H9 (cell line): ENCODE data around the gene KCTD21. TPM values are rescaled to one million over a fixed set of nuclear protein-coding genes. Genes with fewer than 3 reads are reported as not detected.

Source experiments
- DNase-seq: peaks from one replicate; pipeline ENCODE4 v3.0.0-alpha.2; 2017
- H2AFZ ChIP-seq: one replicate; pipeline ENCODE4 v1.6.1; 2013; ENCODE audit warnings: mild to moderate bottlenecking, low read length, control low read depth, moderate library complexity
- H2AK5ac ChIP-seq: 2 replicates; pipeline ENCODE4 v1.6.1; 2013; ENCODE audit warnings: low read length, control low read depth, mixed read lengths; ENCODE audit not compliant: insufficient read length
- H2BK120ac ChIP-seq: one replicate; pipeline ENCODE4 v1.6.1; 2013; ENCODE audit warnings: low read depth, mild to moderate bottlenecking, low read length, control low read depth, inconsistent platforms; ENCODE audit not compliant: poor library complexity, severe bottlenecking
- H2BK12ac ChIP-seq: 2 replicates; pipeline ENCODE4 v1.6.1; 2013; ENCODE audit warnings: low read length, control low read depth, mixed read lengths, low read depth; ENCODE audit not compliant: insufficient read length
- H2BK15ac ChIP-seq: 2 replicates; pipeline ENCODE4 v1.6.1; 2013; ENCODE audit warnings: low read depth, low read length, control low read depth
- H2BK20ac ChIP-seq: one replicate; pipeline ENCODE4 v1.6.1; 2013; ENCODE audit warnings: low read depth, mild to moderate bottlenecking, low read length, control low read depth, inconsistent platforms; ENCODE audit not compliant: poor library complexity, severe bottlenecking
- H2BK5ac ChIP-seq: 2 replicates; pipeline ENCODE4 v1.6.1; 2013; ENCODE audit warnings: low read length, control low read depth, mixed read lengths; ENCODE audit not compliant: insufficient read length
- H3K14ac ChIP-seq: 2 replicates; pipeline ENCODE4 v1.6.1; 2013; ENCODE audit warnings: low read length, control low read depth; ENCODE audit not compliant: insufficient read depth
- H3K18ac ChIP-seq: 2 replicates; pipeline ENCODE4 v1.6.1; 2013; ENCODE audit warnings: low read depth, mild to moderate bottlenecking, mixed read lengths, low read length, control low read depth; ENCODE audit not compliant: insufficient read length
- H3K23ac ChIP-seq: 2 replicates; pipeline ENCODE4 v1.6.1; 2013; ENCODE audit warnings: low read length, control low read depth, mixed read lengths, low read depth; ENCODE audit not compliant: insufficient read length
- H3K23me2 ChIP-seq: 2 replicates; pipeline ENCODE4 v1.6.1; 2013; ENCODE audit warnings: low read depth, mild to moderate bottlenecking, mixed read lengths, low read length, control low read depth; ENCODE audit not compliant: insufficient read length, poor library complexity, severe bottlenecking
- H3K27ac ChIP-seq: 2 replicates; pipeline ENCODE4 v1.5.1; 2013; ENCODE audit warnings: low read length, control low read depth, mixed read lengths, low read depth; ENCODE audit not compliant: insufficient read length
- H3K27me3 ChIP-seq: 2 replicates; pipeline ENCODE4 v1.6.1; 2013; ENCODE audit warnings: low read length, control low read depth, inconsistent platforms; ENCODE audit not compliant: insufficient read depth
- H3K4ac ChIP-seq: 2 replicates; pipeline ENCODE4 v1.6.1; 2013; ENCODE audit warnings: low read depth, mild to moderate bottlenecking, control low read depth, inconsistent platforms, low read length, moderate library complexity
- H3K4me1 ChIP-seq: 2 replicates; pipeline ENCODE4 v1.6.1; 2013; ENCODE audit warnings: low read length, control low read depth, inconsistent platforms; ENCODE audit not compliant: insufficient read depth
- H3K4me2 ChIP-seq: 2 replicates; pipeline ENCODE4 v1.6.1; 2013; ENCODE audit warnings: low read length, control low read depth, mixed read lengths; ENCODE audit not compliant: insufficient read length, insufficient read depth
- H3K56ac ChIP-seq: 2 replicates; pipeline ENCODE4 v1.6.1; 2013; ENCODE audit warnings: low read depth, mild to moderate bottlenecking, mixed read lengths, low read length, control low read depth; ENCODE audit not compliant: insufficient read length
- H3K79me1 ChIP-seq: 2 replicates; pipeline ENCODE4 v1.6.1; 2013; ENCODE audit warnings: low read depth, mild to moderate bottlenecking, moderate library complexity, low read length, control low read depth, inconsistent platforms; ENCODE audit not compliant: insufficient read depth, poor library complexity, severe bottlenecking
- H3K79me2 ChIP-seq: 2 replicates; pipeline ENCODE4 v1.6.1; 2013; ENCODE audit warnings: low read length, control low read depth, inconsistent platforms; ENCODE audit not compliant: insufficient read depth
- H3K9ac ChIP-seq: 2 replicates; pipeline ENCODE4 v1.6.1; 2013; ENCODE audit warnings: low read length, control low read depth, mixed read lengths; ENCODE audit not compliant: insufficient read length; ENCODE audit errors: extremely low read depth
- H3K9me3 ChIP-seq: one replicate; pipeline ENCODE4 v1.6.1; 2013; ENCODE audit warnings: low read depth, low read length, inconsistent platforms; ENCODE audit not compliant: control insufficient read depth
- H3T11ph ChIP-seq: one replicate; pipeline ENCODE4 v1.6.1; 2013; ENCODE audit warnings: mild to moderate bottlenecking, low read length, control low read depth, inconsistent platforms
- H4K20me1 ChIP-seq: one replicate; pipeline ENCODE4 v1.6.1; 2013; ENCODE audit not compliant: control insufficient read depth, insufficient read length, insufficient read depth
- H4K5ac ChIP-seq: 2 replicates; pipeline ENCODE4 v1.6.1; 2013; ENCODE audit warnings: low read depth, mild to moderate bottlenecking, mixed read lengths, low read length, control low read depth; ENCODE audit not compliant: insufficient read length
- H4K8ac ChIP-seq: replicated peaks from 2 replicates; pipeline ENCODE4 v1.6.1; 2013; ENCODE audit warnings: low read length, control low read depth, mixed read lengths, low read depth; ENCODE audit not compliant: insufficient read length
- H4K91ac ChIP-seq: 2 replicates; pipeline ENCODE4 v1.6.1; 2013; ENCODE audit warnings: low read depth, mild to moderate bottlenecking, moderate library complexity, mixed read lengths, low read length, control low read depth; ENCODE audit not compliant: insufficient read length
- H3K27ac Mint-ChIP-seq, 3 experiments: 2 replicates in 2 of 3; 3 replicates in 1 of 3; pipeline ENCODE4 v1.8.0; 2020 to 2021; ENCODE audit warnings: mixed read lengths in 3 of 3, mild to moderate bottlenecking in 1 of 3, moderate library complexity in 1 of 3
- H3K27me3 Mint-ChIP-seq: 2 replicates; pipeline ENCODE4 v1.8.0; 2021; ENCODE audit warnings: low read depth, mild to moderate bottlenecking, moderate library complexity, mixed read lengths
- H3K36me3 Mint-ChIP-seq, 3 experiments: 2 replicates in 2 of 3; 3 replicates in 1 of 3; pipeline ENCODE4 v1.8.0; 2020 to 2021; ENCODE audit warnings: low read depth in 3 of 3, mixed read lengths in 3 of 3; ENCODE audit not compliant: insufficient read depth in 1 of 3
- H3K4me1 Mint-ChIP-seq, 2 experiments: 2 replicates each; pipeline ENCODE4 v1.8.0; 2020; ENCODE audit warnings: mixed read lengths in 2 of 2
- H3K4me3 Mint-ChIP-seq, 2 experiments: 2 replicates in 1 of 2; 3 replicates in 1 of 2; pipeline ENCODE4 v1.8.0; 2020 to 2021; ENCODE audit warnings: mild to moderate bottlenecking in 2 of 2, mixed read lengths in 2 of 2, moderate library complexity in 1 of 2
- H3K9me3 Mint-ChIP-seq, 2 experiments: 2 replicates in 1 of 2; 3 replicates in 1 of 2; pipeline ENCODE4 v1.8.0; 2020; ENCODE audit warnings: mild to moderate bottlenecking in 2 of 2, mixed read lengths in 2 of 2, moderate library complexity in 1 of 2
- CTCF ChIP-seq: fragments of 200-600 bp; sonication (generic); conservative IDR thresholded peaks from 3 replicates; pipeline ENCODE4 v1.8.0; 2021; ENCODE audit warnings: antibody characterized with exemption, mild to moderate bottlenecking
- total RNA-seq: library from RNA; stranded (reverse); gene quantifications from 2 replicates; pipeline ENCODE4 v1.2.1, GENCODE V29; 2021

KCTD21 gene
- total RNA-seq, 1 experiment from 2014 or later, result 4.0 TPM

GRCh38 chr11:78231962-78232501, 43.6 kb upstream of the KCTD21 start:
- H3K27ac ChIP-seq, result no peak overlapping the region

More at GRCh38 chr11:78231962-78232501, 43.6 kb upstream of the KCTD21 start:
- no peak overlapping the region for H2AK5ac ChIP-seq
- H3K23ac ChIP-seq, result no peak overlapping the region
- DNase-seq, result no peak
- H2BK20ac ChIP-seq, result no peak overlapping the region
- no peak overlapping the region for H2BK5ac ChIP-seq
- H3K79me2 ChIP-seq, result no peaks in the 10 kb centered on the region
- H3K9ac ChIP-seq, result no peak overlapping the region
- no peaks in the 10 kb centered on the region for H3K23me2 ChIP-seq
- no peak overlapping the region for H3K14ac ChIP-seq
- H3K9me3 ChIP-seq, result no peaks in the 10 kb centered on the region
- peaks cover 2 to 7% of the 10 kb centered on the region in 2 experiments; a peak in 2 of 4 replicates for H3K4me1 Mint-ChIP-seq
- no peak for TF ChIP-seq CTCF
- H4K20me1 ChIP-seq, result no peaks in the 10 kb centered on the region
- no peak overlapping the region for H2BK15ac ChIP-seq
- H3K56ac ChIP-seq, result no peak overlapping the region
- no peak overlapping the region for H3T11ph ChIP-seq
- H2BK12ac ChIP-seq, result no peak overlapping the region
- H3K4me3 Mint-ChIP-seq, result no peak overlapping the region
- no peak overlapping the region for H3K4ac ChIP-seq
- H3K27me3 ChIP-seq, result no peaks in the 10 kb centered on the region
- no peaks in the 10 kb centered on the region for H3K79me1 ChIP-seq
- H3K9me3 Mint-ChIP-seq, result no peaks in the 10 kb centered on the region
- no peak overlapping the region for H3K18ac ChIP-seq
- no peaks in the 10 kb centered on the region for H3K27me3 Mint-ChIP-seq
- no peak overlapping the region for H3K4me2 ChIP-seq
- H4K5ac ChIP-seq, result no peak overlapping the region
- H3K4me1 ChIP-seq, result peaks cover 2% of the 10 kb centered on the region; the same call in 1 of the 2 replicates
- no peak overlapping the region for H2AFZ ChIP-seq
- H4K91ac ChIP-seq, result no peak overlapping the region
- H2BK120ac ChIP-seq, result no peak overlapping the region
- H3K36me3 Mint-ChIP-seq, result no peaks in the 10 kb centered on the region
- H4K8ac ChIP-seq, result no peak overlapping the region
- no peak overlapping the region for H3K27ac Mint-ChIP-seq
